WTC11 (cell line): ENCODE data around the gene ZFAND3. TPM values are rescaled to one million over a fixed set of nuclear protein-coding genes. Genes with fewer than 3 reads are reported as not detected.

Experiments
- ATAC-seq: fragments of 200-7000 bp; cut with Tn5 transposase; 2 replicates; pipeline ENCODE4 v1.10.0; 2021; ENCODE audit warnings: mild to moderate bottlenecking, moderate library complexity
- CTCF ChIA-PET: fragments of 300-600 bp; sonication (Branson Sonifier 250); formaldehyde crosslinking; loops from one replicate; lab custom pipeline; 2021; ENCODE audit warnings: antibody characterized with exemption; lab: Charles Lee
- POLR2A ChIA-PET: fragments of 350-600 bp; sonication (Branson Sonifier 250); formaldehyde crosslinking; loops from one replicate; lab custom pipeline; 2021; ENCODE audit warnings: antibody characterized with exemption; lab: Charles Lee
- DNase-seq: peaks from one replicate; pipeline ENCODE4 v3.0.0; 2021; ENCODE audit warnings: low spot score
- H3K27ac Mint-ChIP-seq: 2 replicates; pipeline ENCODE4 v1.8.0; 2021; ENCODE audit warnings: mixed read lengths
- H3K27me3 Mint-ChIP-seq: 2 replicates; pipeline ENCODE4 v1.8.0; 2021; ENCODE audit warnings: low read depth, mild to moderate bottlenecking, moderate library complexity, mixed read lengths
- H3K36me3 Mint-ChIP-seq: 2 replicates; pipeline ENCODE4 v1.8.0; 2021; ENCODE audit warnings: mixed read lengths
- H3K4me1 Mint-ChIP-seq: 2 replicates; pipeline ENCODE4 v1.8.0; 2022; ENCODE audit warnings: mixed read lengths
- H3K4me3 Mint-ChIP-seq: 2 replicates; pipeline ENCODE4 v1.8.0; 2021; ENCODE audit warnings: mild to moderate bottlenecking, moderate library complexity, mixed read lengths
- H3K9me3 Mint-ChIP-seq: 2 replicates; pipeline ENCODE4 v1.8.0; 2021; ENCODE audit warnings: mixed read lengths
- CREB1 ChIP-seq: sonication (generic); formaldehyde crosslinking; IDR thresholded peaks from 2 replicates; pipeline ENCODE4 v1.8.0; 2023; ENCODE audit warnings: mild to moderate bottlenecking, missing genetic modification reagents
- NFYB ChIP-seq: sonication (generic); formaldehyde crosslinking; conservative IDR thresholded peaks from 2 replicates; pipeline ENCODE4 v1.8.0; 2022; ENCODE audit warnings: low read depth, missing genetic modification reagents
- ZNF219 ChIP-seq: sonication (generic); formaldehyde crosslinking; IDR thresholded peaks from 2 replicates; pipeline ENCODE4 v1.8.0; 2023; ENCODE audit warnings: missing genetic modification reagents, mild to moderate bottlenecking, borderline replicate concordance
- ZNF317 ChIP-seq: sonication (generic); formaldehyde crosslinking; IDR thresholded peaks from 2 replicates; pipeline ENCODE4 v1.8.1; 2023; ENCODE audit warnings: low read depth, mild to moderate bottlenecking, moderate library complexity, missing genetic modification reagents, borderline replicate concordance
- ZNF396 ChIP-seq: fragments of 250-450 bp; sonication (Bioruptor Pico); IDR thresholded peaks from 2 replicates; pipeline ENCODE4 v1.8.0; 2021; ENCODE audit warnings: mild to moderate bottlenecking, moderate library complexity, borderline replicate concordance
- ZNF423 ChIP-seq: fragments of 250-450 bp; sonication (Bioruptor Pico); IDR thresholded peaks from 2 replicates; pipeline ENCODE4 v2.1.2; 2022; ENCODE audit warnings: mild to moderate bottlenecking, moderate library complexity
- total RNA-seq: library from RNA; stranded (reverse); gene quantifications from 3 replicates; pipeline ENCODE4 v1.2.3, GENCODE V29; 2021
- TF ChIP-seq, protein P1 (sequence below): sonication (generic); formaldehyde crosslinking; IDR thresholded peaks from 2 replicates; pipeline ENCODE4 v1.8.1; 2023; ENCODE audit warnings: mild to moderate bottlenecking, moderate library complexity, missing genetic modification reagents
- TF ChIP-seq, protein P2 (sequence below): sonication (generic); formaldehyde crosslinking; IDR thresholded peaks from 2 replicates; pipeline ENCODE4 v1.8.1; 2023; ENCODE audit warnings: mild to moderate bottlenecking, missing genetic modification reagents
- TF ChIP-seq, protein P3 (sequence below): fragments of 250-450 bp; sonication (Bioruptor Pico); IDR thresholded peaks from 2 replicates; pipeline ENCODE4 v1.9.0; 2021; ENCODE audit warnings: mild to moderate bottlenecking
- TF ChIP-seq, protein P4 (sequence below): sonication (generic); formaldehyde crosslinking; conservative IDR thresholded peaks from 2 replicates; pipeline ENCODE4 v1.8.1; 2023; ENCODE audit warnings: mild to moderate bottlenecking, low read depth, missing genetic modification reagents, moderate library complexity
- TF ChIP-seq, protein P5 (sequence below): fragments of 250-450 bp; sonication (Bioruptor Pico); IDR thresholded peaks from 2 replicates; pipeline ENCODE4 v1.8.0; 2021; ENCODE audit warnings: mild to moderate bottlenecking
- TF ChIP-seq, protein P6 (sequence below): sonication (generic); formaldehyde crosslinking; IDR thresholded peaks from 2 replicates; pipeline ENCODE4 v1.8.0; 2022; ENCODE audit warnings: mild to moderate bottlenecking, missing genetic modification reagents

ZFAND3 gene
- total RNA-seq, 1 experiment from 2014 or later = 50.3 TPM

DNA sequence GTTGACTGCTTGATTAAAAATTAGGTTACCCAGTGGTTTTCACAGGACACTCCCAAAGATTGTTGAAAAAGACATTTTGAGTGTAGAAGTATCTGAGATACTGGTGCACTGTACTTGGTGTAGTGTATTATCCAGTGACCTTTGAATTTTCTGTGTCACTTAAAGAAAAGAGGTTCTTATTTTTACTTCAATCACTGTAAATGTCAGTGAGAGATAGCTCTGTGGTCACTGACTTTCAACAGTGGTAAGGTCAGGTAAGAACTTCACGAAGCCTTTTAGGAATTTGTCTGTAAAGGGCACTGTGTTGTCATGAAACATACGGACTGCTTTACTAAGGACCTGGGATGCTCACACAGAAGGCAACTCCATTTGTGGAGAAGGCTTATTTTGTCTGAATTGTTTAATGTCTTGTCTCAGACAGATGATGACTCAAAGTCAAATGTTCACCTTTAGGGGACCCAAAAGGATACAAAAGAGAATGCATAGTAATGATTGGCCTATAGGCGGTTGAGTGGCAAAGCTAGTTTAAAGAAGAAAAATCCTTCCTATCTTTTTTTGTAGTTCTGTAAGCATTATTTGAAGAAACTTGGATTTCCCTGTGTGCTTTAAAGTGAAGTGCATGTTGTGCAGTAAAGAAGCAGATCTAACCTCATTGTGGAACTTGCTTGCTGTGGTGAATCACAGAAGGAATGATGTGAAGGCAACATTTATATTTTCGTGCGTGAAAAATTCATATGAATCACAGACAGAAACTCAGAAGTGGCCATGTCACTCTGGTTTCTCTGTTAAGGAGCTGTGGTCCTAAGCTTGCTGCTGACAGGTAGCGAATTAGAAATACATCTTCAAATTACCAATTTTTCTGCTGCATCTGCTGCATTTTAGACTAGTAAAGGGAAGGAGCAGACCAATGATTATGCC, 47.3 kb downstream of the ZFAND3 start:
- ChIA-PET POLR2A (no interaction called here), CTCF (interaction anchor here (0.7 to 1.0 kb wide), 2 partner anchors 76 to 162 kb away, joined by 3 to 4 read pairs; no protein-coding TSS in a partner anchor)
- Mint-ChIP-seq H3K36me3 (0 out of 2 replicates have a peak, but pooled peaks cover under 1% of the 10 kb centered on the region), H3K4me3 (no peak overlapping the region), H3K4me1 (peaks cover 37% of the 10 kb centered on the region), H3K27ac (no peak overlapping the region; the same call in 1 of the 2 replicates), H3K9me3 (no peaks in the 10 kb centered on the region), H3K27me3 (no peaks in the 10 kb centered on the region)
- TF ChIP-seq ZNF317 (no peak), ZNF423 (CRISPR knock-in tag) (no peak)
- TF ChIP-seq, protein P1, sequence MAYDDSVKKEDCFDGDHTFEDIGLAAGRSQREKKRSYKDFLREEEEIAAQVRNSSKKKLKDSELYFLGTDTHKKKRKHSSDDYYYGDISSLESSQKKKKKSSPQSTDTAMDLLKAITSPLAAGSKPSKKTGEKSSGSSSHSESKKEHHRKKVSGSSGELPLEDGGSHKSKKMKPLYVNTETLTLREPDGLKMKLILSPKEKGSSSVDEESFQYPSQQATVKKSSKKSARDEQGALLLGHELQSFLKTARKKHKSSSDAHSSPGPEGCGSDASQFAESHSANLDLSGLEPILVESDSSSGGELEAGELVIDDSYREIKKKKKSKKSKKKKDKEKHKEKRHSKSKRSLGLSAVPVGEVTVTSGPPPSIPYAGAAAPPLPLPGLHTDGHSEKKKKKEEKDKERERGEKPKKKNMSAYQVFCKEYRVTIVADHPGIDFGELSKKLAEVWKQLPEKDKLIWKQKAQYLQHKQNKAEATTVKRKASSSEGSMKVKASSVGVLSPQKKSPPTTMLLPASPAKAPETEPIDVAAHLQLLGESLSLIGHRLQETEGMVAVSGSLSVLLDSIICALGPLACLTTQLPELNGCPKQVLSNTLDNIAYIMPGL (CRISPR knock-in tag) = no peak
- TF ChIP-seq, protein P2, sequence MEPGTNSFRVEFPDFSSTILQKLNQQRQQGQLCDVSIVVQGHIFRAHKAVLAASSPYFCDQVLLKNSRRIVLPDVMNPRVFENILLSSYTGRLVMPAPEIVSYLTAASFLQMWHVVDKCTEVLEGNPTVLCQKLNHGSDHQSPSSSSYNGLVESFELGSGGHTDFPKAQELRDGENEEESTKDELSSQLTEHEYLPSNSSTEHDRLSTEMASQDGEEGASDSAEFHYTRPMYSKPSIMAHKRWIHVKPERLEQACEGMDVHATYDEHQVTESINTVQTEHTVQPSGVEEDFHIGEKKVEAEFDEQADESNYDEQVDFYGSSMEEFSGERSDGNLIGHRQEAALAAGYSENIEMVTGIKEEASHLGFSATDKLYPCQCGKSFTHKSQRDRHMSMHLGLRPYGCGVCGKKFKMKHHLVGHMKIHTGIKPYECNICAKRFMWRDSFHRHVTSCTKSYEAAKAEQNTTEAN (CRISPR knock-in tag) = no peak
- TF ChIP-seq, protein P3, sequence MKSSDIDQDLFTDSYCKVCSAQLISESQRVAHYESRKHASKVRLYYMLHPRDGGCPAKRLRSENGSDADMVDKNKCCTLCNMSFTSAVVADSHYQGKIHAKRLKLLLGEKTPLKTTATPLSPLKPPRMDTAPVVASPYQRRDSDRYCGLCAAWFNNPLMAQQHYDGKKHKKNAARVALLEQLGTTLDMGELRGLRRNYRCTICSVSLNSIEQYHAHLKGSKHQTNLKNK (CRISPR knock-in tag) = no peak
- TF ChIP-seq, protein P4, sequence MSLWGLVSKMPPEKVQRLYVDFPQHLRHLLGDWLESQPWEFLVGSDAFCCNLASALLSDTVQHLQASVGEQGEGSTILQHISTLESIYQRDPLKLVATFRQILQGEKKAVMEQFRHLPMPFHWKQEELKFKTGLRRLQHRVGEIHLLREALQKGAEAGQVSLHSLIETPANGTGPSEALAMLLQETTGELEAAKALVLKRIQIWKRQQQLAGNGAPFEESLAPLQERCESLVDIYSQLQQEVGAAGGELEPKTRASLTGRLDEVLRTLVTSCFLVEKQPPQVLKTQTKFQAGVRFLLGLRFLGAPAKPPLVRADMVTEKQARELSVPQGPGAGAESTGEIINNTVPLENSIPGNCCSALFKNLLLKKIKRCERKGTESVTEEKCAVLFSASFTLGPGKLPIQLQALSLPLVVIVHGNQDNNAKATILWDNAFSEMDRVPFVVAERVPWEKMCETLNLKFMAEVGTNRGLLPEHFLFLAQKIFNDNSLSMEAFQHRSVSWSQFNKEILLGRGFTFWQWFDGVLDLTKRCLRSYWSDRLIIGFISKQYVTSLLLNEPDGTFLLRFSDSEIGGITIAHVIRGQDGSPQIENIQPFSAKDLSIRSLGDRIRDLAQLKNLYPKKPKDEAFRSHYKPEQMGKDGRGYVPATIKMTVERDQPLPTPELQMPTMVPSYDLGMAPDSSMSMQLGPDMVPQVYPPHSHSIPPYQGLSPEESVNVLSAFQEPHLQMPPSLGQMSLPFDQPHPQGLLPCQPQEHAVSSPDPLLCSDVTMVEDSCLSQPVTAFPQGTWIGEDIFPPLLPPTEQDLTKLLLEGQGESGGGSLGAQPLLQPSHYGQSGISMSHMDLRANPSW (CRISPR knock-in tag) = no peak
- DNase-seq (no peak), ATAC-seq (no peak)

DNA sequence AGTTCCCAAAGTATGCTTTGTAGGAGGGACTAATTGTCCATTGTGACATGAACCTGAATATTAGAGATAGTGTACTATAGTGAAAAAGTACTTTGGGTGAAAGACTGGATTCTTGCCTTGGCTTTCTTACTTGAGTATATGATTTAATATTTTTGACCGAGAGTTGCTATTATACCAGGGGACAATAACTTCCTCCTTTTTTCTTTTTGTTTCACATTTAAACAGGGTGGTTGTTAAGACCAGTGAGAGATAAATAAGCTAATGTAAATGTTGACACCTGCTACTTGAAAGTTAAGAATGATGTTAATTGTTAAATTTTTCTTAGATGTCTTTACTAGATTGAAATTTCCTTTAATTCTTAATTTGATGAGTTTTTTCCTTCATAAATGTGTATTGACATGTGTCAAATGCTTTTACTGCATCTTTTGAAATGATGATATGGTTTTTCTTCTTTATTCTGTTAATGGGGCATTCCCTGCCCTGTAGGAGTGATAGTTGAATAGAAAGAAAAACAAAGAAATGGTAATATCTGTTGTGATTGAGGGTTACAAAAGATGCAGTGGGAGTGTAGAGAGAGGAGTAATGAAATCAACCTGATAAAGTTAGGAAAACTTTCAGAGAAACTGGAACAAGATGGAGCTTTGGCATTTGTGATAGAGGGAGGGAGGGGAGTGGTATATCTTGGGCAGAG, 48.4 kb downstream of the ZFAND3 start:
- Mint-ChIP-seq H3K9me3 (no peaks in the 10 kb centered on the region), H3K27me3 (no peaks in the 10 kb centered on the region), H3K4me3 (no peak overlapping the region), H3K36me3 (0 out of 2 replicates have a peak, but pooled peaks cover 3% of the 10 kb centered on the region), H3K4me1 (peaks cover 46% of the 10 kb centered on the region), H3K27ac (peak overlapping the region; percentile 24)
- TF ChIP-seq CREB1 (CRISPR knock-in tag) (no peak), ZNF219 (no peak), ZNF396 (no peak), NFYB (CRISPR knock-in tag) (no peak)
- TF ChIP-seq, protein P5, sequence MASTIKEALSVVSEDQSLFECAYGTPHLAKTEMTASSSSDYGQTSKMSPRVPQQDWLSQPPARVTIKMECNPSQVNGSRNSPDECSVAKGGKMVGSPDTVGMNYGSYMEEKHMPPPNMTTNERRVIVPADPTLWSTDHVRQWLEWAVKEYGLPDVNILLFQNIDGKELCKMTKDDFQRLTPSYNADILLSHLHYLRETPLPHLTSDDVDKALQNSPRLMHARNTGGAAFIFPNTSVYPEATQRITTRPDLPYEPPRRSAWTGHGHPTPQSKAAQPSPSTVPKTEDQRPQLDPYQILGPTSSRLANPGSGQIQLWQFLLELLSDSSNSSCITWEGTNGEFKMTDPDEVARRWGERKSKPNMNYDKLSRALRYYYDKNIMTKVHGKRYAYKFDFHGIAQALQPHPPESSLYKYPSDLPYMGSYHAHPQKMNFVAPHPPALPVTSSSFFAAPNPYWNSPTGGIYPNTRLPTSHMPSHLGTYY (CRISPR knock-in tag) = no peak
- TF ChIP-seq, protein P6, sequence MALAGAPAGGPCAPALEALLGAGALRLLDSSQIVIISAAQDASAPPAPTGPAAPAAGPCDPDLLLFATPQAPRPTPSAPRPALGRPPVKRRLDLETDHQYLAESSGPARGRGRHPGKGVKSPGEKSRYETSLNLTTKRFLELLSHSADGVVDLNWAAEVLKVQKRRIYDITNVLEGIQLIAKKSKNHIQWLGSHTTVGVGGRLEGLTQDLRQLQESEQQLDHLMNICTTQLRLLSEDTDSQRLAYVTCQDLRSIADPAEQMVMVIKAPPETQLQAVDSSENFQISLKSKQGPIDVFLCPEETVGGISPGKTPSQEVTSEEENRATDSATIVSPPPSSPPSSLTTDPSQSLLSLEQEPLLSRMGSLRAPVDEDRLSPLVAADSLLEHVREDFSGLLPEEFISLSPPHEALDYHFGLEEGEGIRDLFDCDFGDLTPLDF (CRISPR knock-in tag) = no peak
- ChIA-PET CTCF (no interaction called here), POLR2A (interaction anchor here (0.6 kb wide), 1 partner anchor 126 kb away, joined by 4 read pairs; no protein-coding TSS in a partner anchor)
- ATAC-seq (no peak; the same call in 1 of the 2 replicates), DNase-seq (no peak)
